HG03378 (cell line): ENCODE results near the gene MSI2.

Experiments used
- ATAC-seq: cut with Tn5 transposase; IDR thresholded peaks from one replicate; pipeline ENCODE4 v1.9.1; 2021; ENCODE audit warnings: mild to moderate bottlenecking, moderate library complexity; ENCODE audit not compliant: unreplicated experiment

Gene MSI2

GRCh38 chr17:57245786-57246185 is 10.5 kb upstream of the MSI2 start:
- no peak for ATAC-seq

GRCh38 chr17:57246257-57246656 is 10.1 kb upstream of the MSI2 start:
- no peak for ATAC-seq

- ATAC-seq: no peak
These were observed 9.1 kb upstream of the MSI2 start for GRCh38 chr17:57247261-57247660.

- no peak for ATAC-seq
These were observed 8.4 kb upstream of the MSI2 start for GRCh38 chr17:57247913-57248312.

GRCh38 chr17:57249520-57249919 is 6.8 kb upstream of the MSI2 start:
- ATAC-seq: no peak

GRCh38 chr17:57251211-57251787 is 5.0 kb upstream of the MSI2 start:
- ATAC-seq: no peak

- no peak for ATAC-seq
These were observed 2.8 kb upstream of the MSI2 start for GRCh38 chr17:57253362-57254065.

- no peak for ATAC-seq
These were observed 1.0 kb upstream of the MSI2 start for GRCh38 chr17:57255182-57255775.

GRCh38 chr17:57256708-57257112 is 387 bp downstream of the MSI2 start:
- ATAC-seq: no peak

GRCh38 chr17:57257195-57257894 is 1.0 kb downstream of the MSI2 start:
- no peak for ATAC-seq

- no peak for ATAC-seq
These were observed 1.9 kb downstream of the MSI2 start for GRCh38 chr17:57257895-57258851.

GRCh38 chr17:57259306-57259705 is 3.0 kb downstream of the MSI2 start:
- no peak for ATAC-seq

GRCh38 chr17:57259817-57260216 is 3.5 kb downstream of the MSI2 start:
- ATAC-seq: no peak

GRCh38 chr17:57260325-57261083 is 4.2 kb downstream of the MSI2 start:
- ATAC-seq: no peak

- no peak for ATAC-seq
These were observed 4.8 kb downstream of the MSI2 start for GRCh38 chr17:57261084-57261461.

GRCh38 chr17:57262557-57262956 is 6.2 kb downstream of the MSI2 start:
- no peak for ATAC-seq

GRCh38 chr17:57264250-57264649 is 7.9 kb downstream of the MSI2 start:
- ATAC-seq: no peak

- ATAC-seq: no peak
These were observed 8.5 kb downstream of the MSI2 start for GRCh38 chr17:57264776-57265175.

GRCh38 chr17:57266902-57267311 is 10.6 kb downstream of the MSI2 start:
- ATAC-seq: no peak

GRCh38 chr17:57268181-57268580 is 11.9 kb downstream of the MSI2 start:
- no peak for ATAC-seq
